Measurements from ENCODE around the gene KIAA1217.

DNA sequence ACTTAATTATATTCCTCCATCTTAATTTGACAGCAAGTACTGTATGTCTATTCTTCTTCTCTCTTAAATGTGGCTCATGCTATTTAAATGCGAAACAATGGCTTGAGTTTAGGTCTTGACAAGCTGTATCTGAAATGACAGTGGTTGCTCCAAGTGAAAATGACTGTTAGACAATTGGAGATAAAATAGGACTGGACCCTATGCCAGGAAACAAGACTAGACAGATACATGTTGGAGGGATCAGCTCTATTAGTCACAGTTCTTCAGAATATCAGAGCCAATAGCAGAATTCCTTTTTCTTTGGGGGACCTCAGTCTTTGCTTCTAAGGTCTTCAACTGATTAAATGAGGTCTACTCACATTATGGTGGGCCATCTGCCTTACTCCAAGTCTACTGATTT lies 25.8 kb downstream of the KIAA1217 start:
- TF ChIP-seq, protein P1, sequence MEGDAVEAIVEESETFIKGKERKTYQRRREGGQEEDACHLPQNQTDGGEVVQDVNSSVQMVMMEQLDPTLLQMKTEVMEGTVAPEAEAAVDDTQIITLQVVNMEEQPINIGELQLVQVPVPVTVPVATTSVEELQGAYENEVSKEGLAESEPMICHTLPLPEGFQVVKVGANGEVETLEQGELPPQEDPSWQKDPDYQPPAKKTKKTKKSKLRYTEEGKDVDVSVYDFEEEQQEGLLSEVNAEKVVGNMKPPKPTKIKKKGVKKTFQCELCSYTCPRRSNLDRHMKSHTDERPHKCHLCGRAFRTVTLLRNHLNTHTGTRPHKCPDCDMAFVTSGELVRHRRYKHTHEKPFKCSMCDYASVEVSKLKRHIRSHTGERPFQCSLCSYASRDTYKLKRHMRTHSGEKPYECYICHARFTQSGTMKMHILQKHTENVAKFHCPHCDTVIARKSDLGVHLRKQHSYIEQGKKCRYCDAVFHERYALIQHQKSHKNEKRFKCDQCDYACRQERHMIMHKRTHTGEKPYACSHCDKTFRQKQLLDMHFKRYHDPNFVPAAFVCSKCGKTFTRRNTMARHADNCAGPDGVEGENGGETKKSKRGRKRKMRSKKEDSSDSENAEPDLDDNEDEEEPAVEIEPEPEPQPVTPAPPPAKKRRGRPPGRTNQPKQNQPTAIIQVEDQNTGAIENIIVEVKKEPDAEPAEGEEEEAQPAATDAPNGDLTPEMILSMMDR (IDR thresholded peaks at IDR 0.05) = no peak
- TF ChIP-seq POLR2AphosphoS5 (IDR thresholded peaks at IDR 0.05) = no peak

Measured in prostate gland (tissue), 2 donors.